ENCODE results near the gene ANKDD1B.

DNA sequence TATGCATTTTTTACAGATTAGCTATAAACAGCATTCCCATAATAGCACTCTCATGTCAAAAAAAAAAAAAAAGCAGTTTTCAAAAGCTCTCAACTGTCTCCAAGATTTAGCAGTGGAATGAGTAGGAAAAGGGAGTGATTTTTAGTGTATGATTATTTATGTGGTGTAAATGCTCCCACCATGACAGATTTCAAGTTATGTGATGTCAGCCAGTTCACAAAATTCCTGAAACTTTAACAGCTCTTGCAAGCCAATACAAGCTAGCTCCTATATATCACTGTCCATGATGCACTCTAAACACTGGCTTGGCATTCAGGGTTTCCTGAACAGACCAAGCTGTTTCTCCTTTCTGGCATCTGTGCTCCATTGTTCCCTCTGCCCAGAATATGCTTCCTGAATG, 7.9 kb upstream of the ANKDD1B start:
- TF ChIP-seq, protein P1, sequence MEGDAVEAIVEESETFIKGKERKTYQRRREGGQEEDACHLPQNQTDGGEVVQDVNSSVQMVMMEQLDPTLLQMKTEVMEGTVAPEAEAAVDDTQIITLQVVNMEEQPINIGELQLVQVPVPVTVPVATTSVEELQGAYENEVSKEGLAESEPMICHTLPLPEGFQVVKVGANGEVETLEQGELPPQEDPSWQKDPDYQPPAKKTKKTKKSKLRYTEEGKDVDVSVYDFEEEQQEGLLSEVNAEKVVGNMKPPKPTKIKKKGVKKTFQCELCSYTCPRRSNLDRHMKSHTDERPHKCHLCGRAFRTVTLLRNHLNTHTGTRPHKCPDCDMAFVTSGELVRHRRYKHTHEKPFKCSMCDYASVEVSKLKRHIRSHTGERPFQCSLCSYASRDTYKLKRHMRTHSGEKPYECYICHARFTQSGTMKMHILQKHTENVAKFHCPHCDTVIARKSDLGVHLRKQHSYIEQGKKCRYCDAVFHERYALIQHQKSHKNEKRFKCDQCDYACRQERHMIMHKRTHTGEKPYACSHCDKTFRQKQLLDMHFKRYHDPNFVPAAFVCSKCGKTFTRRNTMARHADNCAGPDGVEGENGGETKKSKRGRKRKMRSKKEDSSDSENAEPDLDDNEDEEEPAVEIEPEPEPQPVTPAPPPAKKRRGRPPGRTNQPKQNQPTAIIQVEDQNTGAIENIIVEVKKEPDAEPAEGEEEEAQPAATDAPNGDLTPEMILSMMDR (IDR thresholded peaks at IDR 0.05 in 4 of 5, conservative IDR thresholded peaks at IDR 0.05 in 1 of 5): no peak
- TF ChIP-seq POLR2A (IDR thresholded peaks at IDR 0.05): no peak

Data from gastrocnemius medialis (tissue), 4 donors.